ENCODE measurements around the gene SH2D6. TPM values are rescaled to one million over a fixed set of nuclear protein-coding genes. Genes with fewer than 3 reads are reported as not detected.

SH2D6 gene
- total RNA-seq, 1 donor from 2014 or later = not detected

DNA sequence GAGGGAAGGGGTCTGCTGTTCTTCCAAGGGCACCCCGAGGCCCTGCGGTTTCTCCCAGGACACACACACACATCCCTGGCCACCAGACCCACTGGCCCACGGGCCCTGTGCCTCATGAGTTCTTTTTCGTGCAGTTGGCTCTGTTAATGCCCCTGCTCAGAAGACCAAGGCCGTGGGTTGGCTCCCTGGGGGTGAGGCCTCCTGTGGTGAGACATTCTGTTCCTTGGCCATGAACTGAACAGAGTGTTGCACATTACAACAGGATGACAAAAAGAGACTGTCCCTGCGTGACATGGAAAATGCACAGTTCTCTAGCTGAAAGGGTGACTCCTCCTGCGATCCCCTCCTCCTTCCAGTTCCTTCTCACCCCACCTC, 30.7 kb downstream of the SH2D6 start:
- no peaks in the 10 kb centered on the region for H3K36me3 ChIP-seq (ENCODE audit: control insufficient read depth, insufficient read depth, low read length)
- H3K27me3 ChIP-seq (ENCODE audit: control insufficient read depth, insufficient read depth, low read length) = no peaks in the 10 kb centered on the region
- TF ChIP-seq, protein P1, sequence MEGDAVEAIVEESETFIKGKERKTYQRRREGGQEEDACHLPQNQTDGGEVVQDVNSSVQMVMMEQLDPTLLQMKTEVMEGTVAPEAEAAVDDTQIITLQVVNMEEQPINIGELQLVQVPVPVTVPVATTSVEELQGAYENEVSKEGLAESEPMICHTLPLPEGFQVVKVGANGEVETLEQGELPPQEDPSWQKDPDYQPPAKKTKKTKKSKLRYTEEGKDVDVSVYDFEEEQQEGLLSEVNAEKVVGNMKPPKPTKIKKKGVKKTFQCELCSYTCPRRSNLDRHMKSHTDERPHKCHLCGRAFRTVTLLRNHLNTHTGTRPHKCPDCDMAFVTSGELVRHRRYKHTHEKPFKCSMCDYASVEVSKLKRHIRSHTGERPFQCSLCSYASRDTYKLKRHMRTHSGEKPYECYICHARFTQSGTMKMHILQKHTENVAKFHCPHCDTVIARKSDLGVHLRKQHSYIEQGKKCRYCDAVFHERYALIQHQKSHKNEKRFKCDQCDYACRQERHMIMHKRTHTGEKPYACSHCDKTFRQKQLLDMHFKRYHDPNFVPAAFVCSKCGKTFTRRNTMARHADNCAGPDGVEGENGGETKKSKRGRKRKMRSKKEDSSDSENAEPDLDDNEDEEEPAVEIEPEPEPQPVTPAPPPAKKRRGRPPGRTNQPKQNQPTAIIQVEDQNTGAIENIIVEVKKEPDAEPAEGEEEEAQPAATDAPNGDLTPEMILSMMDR (IDR thresholded peaks at IDR 0.05; ENCODE audit: insufficient read depth, low read length, severe bottlenecking) = no peak
- FAIRE-seq (no peak), DNase-seq (ENCODE audit: low read depth) (no peak)
- H3K4me3 ChIP-seq (ENCODE audit: low read depth, low read length) = no peak overlapping the region

DNA sequence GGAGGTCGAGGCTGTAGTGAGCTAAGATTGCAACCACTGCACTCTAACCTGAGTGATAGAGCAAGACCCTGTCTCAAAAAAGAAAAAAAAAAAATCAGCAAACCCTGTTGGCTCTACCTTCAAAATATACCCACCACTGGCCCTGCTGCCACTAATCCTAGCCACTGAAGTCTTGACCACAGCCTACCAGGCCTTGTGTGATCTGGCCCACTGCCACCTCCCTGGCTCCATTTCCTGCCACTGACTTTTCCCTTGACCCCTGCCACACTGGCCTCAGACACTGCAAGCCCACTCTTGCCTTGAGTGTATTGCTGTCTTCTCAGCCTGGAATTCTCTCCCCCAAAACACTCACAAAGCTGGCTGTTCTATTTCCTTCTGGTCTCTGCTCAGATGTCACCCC, 33.7 kb downstream of the SH2D6 start:
- H3K36me3 ChIP-seq (ENCODE audit: control insufficient read depth, insufficient read depth, low read length) = no peaks in the 10 kb centered on the region
- no peak overlapping the region for H3K4me3 ChIP-seq (ENCODE audit: low read depth, low read length)
- DNase-seq (ENCODE audit: low read depth) = no peak
- TF ChIP-seq, protein P1 (IDR thresholded peaks at IDR 0.05; ENCODE audit: insufficient read depth, low read length, severe bottlenecking) = no peak
- no peak for FAIRE-seq
- H3K27me3 ChIP-seq (ENCODE audit: control insufficient read depth, insufficient read depth, low read length) = no peaks in the 10 kb centered on the region

DNA sequence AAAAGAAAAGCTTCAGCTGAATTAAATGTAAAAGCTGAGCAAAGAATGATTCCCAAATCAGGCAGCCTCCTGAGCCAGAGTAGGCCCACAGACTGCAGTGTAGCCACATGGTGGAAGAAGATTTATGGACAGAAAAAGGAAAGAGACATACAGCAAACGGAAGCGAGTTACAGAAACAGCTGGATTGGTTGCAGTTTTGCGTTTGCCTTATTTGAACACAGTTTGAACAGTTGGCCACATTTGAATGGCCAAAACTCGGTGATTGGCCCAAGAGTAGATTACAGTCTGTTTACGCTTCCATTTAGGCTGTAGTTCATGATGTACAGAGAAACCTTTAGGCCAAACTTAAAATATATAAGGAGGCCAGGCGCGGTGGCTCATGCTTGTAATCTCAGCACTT, 35.1 kb downstream of the SH2D6 start:
- no peak overlapping the region for H3K4me3 ChIP-seq (ENCODE audit: low read depth, low read length)
- TF ChIP-seq, protein P1 (IDR thresholded peaks at IDR 0.05; ENCODE audit: insufficient read depth, low read length, severe bottlenecking) = no peak
- no peaks in the 10 kb centered on the region for H3K36me3 ChIP-seq (ENCODE audit: control insufficient read depth, insufficient read depth, low read length)
- FAIRE-seq = no peak
- no peaks in the 10 kb centered on the region for H3K27me3 ChIP-seq (ENCODE audit: control insufficient read depth, insufficient read depth, low read length)
- DNase-seq (ENCODE audit: low read depth) = no peak

DNA sequence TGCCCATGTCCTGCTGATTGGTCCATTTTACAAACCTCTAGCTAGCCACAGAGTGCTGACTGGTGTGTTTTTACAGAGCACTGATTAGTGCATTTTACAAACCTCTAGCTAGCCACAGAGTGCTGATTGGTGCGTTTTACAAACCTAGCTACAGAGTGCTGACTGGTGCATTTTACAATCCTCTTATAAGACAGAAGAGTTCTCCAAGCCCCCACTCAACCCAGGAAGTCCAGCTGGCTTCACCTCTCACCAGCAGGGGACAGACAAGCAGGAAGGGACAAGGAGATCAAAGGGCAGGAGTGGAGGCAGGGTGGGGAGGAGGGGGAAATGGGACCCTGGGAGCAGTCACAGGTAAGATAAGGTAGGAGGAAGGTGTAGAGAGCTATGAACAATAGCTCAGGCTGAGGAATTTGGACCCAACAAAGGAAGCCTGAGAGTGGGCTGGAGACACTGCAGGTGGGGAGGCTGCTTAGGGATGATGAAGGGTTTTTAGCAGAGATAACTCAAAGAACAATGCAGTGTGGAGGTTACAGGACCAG, 37.1 kb downstream of the SH2D6 start:
- Histone ChIP-seq H3K4me3 (ENCODE audit: low read depth, low read length) (no peak overlapping the region), H3K36me3 (ENCODE audit: control insufficient read depth, insufficient read depth, low read length) (no peaks in the 10 kb centered on the region), H3K27me3 (ENCODE audit: control insufficient read depth, insufficient read depth, low read length) (no peaks in the 10 kb centered on the region)
- TF ChIP-seq, protein P1 (IDR thresholded peaks at IDR 0.05; ENCODE audit: insufficient read depth, low read length, severe bottlenecking) = no peak
- no peak for DNase-seq (ENCODE audit: low read depth)
- no peak for FAIRE-seq

DNA sequence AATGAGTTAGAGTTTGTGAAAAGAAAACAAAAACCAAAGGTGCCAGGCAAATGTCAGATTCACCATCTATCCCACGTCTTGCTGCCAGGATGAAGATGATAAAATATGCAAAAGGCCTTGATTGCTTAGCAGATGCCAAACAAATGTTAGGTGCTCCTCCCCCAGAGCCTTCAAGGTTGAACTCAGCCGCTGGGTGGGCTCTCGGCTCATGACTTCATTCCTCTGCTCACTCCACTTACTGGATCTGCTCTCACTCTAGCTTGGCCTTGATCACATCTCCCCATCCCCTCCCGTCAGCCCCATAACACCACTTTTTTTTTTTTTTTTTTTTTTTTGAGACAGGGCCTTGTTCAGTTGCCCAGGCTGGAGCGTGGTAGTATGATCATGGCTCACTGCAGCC, 38.5 kb downstream of the SH2D6 start:
- no peak for FAIRE-seq
- TF ChIP-seq, protein P1 (IDR thresholded peaks at IDR 0.05; ENCODE audit: insufficient read depth, low read length, severe bottlenecking) = no peak
- H3K4me3 ChIP-seq (ENCODE audit: low read depth, low read length) = no peak overlapping the region
- DNase-seq (ENCODE audit: low read depth) = no peak
- no peaks in the 10 kb centered on the region for H3K27me3 ChIP-seq (ENCODE audit: control insufficient read depth, insufficient read depth, low read length)
- no peaks in the 10 kb centered on the region for H3K36me3 ChIP-seq (ENCODE audit: control insufficient read depth, insufficient read depth, low read length)

DNA sequence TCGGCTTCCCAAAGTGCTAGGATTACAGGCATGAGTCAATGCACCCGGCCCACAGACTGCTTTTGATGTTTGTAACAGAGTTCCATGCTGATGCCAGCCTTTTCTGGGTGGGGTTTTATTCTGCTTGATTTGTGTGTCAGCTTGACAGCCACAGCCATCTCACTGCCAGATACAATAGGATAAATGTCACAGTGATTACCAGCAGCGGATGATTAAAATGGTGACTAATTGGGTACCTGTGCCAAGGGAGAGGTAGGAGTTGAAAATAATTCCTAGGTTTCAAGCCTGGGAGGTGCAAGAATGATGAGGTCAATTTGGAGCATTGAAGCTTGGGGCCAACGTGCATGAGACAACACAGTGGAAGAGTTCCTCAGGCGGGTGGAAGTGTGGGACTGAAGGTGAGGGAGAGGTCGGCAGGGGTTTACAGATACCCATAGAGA, 39.4 kb downstream of the SH2D6 start:
- no peaks in the 10 kb centered on the region for H3K36me3 ChIP-seq (ENCODE audit: control insufficient read depth, insufficient read depth, low read length)
- TF ChIP-seq, protein P1 (IDR thresholded peaks at IDR 0.05; ENCODE audit: insufficient read depth, low read length, severe bottlenecking) = no peak
- H3K4me3 ChIP-seq (ENCODE audit: low read depth, low read length) = no peak overlapping the region
- DNase-seq (ENCODE audit: low read depth) (peak; percentile 92), FAIRE-seq (no peak)
- H3K27me3 ChIP-seq (ENCODE audit: control insufficient read depth, insufficient read depth, low read length) = no peaks in the 10 kb centered on the region
